ENCODE data around the gene NFKBIA.
"Not testable (repeated sequence)": the region's sequence is repeated elsewhere in the genome, so short reads cannot be mapped to it uniquely, and the experiment has no call there.

Gene NFKBIA

DNA sequence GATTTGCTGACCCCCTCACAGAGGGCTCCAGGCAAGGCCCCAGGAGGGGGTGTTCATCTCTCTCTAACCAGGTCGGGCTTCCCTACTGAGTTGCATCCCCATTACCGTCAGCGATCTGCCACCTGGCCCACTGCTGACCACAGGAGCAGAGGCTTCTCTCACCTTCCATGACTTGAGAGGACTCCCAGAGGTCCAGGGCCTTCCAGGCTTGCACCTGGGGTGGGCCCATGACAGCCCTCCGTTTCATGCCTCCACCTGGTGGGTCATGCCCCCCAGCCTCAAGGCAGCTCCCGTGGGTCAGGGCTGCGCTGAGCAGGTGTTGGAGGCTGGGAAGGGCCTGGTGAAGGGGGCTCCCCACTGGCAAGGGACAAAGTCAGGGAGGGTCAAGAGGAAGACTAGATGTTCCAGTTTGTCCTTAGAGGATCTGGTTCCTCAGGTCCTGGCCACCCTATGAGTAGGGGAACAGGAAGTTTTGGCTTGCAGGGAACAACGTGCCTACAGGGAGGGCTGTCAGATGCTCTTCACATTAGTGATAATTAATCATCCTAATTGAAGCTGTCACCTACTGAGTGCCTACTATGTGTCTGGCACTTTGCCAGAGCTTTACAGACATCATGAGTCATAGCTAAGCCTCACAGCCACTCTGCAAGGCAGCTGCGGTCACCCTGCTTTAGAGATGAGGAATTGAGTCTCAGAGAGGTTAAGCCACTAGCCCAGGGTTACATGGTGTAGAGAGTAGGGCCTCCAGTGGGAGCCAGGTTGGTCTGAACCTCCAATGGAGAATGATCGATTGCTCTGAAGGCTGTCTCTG is 13.8 kb downstream of the NFKBIA start:
- no peak for DNase-seq (ENCODE audit: low read depth in 2 of 3, low spot score in 2 of 3)

DNA sequence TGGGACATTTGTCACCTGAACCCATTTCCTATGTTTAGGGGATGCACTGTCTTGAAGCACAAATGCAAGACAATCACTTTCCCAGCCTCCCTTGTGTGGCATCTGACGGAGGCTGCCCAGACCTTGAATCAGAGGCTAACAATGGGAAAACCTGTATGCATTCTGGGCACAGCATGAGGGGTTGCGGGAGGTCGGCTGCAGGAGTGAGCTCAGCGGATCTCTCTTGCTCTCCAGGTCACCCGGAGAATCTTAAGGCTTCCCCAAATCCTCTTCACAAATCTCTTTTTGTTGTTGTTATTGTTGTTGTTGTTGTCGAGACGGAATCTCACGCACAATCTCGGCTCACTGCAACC is 15.3 kb downstream of the NFKBIA start:
- no peak for DNase-seq (ENCODE audit: low read depth in 2 of 3, low spot score in 2 of 3)

DNA sequence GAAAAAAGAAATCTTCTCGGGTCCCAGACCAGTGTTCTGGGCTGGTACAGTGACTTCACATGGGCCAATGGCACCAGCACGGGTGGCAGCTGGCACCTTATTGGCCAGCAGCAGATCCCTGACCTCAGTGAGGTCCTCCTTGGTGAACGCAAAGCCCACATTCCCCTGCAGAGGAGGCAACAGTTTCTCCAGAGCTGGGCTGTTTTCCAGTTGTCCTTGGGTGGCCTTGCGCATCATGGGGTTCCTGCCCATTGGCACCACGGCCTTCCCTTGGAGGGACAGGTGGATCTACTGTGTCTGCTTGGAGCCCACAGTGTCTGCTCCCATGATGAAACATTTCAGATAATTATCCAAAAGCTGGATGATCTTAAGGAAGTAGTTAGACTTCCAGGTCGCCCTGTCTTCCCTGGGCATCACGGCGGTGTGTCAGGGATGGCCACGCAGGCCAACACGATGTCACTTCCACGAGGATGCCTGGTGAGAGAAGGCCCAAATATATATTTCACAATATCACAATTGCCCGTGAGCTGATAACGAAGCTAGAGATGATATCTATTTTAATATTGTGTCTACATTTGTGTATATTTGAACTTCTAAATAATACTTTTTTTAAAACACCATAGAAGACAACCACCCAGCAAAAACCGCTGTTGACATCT is 15.8 kb downstream of the NFKBIA start:
- no peak for DNase-seq (ENCODE audit: low read depth in 2 of 3, low spot score in 2 of 3)

DNA sequence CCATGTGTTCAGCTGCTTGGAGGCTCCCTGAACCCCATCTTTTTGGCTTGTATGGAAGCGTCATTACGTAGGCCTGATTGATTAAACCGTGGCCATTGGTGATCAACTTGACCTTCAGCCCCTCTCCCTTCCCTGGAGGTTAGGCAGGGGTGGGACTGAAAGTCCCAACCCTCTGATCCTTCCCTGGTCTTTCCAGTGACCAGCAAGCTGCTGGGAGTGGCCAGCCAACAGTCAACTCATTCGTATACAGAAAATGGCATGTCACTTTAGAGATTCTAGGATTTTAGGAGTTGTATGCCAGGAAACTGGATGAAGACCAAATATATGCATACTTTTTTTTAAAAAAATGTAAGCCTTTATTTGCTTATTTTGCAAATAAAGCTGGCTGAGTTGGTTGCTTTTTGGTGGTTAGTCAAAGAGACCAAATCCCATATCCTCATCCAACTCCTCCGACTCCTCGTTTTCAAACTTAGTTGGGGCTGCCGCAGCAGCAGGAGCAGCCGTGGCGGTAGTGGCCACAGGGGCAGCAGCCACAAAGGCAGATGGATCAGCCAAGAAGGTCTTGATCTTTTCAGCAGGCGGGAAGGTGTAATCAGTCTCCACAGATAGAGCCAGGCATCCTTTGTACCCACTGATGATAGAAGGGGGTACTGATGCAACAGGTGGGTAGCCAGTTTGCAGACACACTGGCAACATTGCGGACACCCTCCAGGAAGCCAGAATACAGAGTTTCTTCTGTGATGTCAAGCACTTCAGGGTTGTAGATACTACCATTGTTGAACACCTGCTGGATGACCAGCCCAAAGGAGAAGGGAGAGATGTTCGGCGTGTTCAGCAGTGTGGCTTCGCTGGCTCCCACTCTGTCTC is 16.6 kb downstream of the NFKBIA start:
- DNase-seq (ENCODE audit: low read depth in 2 of 3, low spot score in 2 of 3): no peak

DNA sequence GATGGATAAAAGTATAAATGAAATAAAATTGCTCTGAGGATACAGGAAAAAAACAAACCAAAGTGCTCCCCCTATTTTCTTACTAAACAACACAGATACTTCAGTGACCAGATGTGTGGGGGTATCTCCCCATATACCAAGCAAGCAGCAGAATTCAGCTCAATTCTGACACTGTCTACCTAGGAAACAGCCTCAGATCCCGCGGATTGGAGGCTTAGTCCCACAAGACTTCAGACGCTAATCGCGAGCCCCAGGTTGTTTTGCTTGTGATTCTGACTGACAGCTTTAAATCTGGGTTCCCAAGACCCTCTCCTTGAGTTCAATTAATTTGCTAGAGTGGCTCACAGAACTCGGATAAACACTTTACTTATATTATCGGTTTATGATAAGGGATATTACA is 17.3 kb downstream of the NFKBIA start:
- DNase-seq (ENCODE audit: low read depth in 2 of 3, low spot score in 2 of 3): no peak

DNA sequence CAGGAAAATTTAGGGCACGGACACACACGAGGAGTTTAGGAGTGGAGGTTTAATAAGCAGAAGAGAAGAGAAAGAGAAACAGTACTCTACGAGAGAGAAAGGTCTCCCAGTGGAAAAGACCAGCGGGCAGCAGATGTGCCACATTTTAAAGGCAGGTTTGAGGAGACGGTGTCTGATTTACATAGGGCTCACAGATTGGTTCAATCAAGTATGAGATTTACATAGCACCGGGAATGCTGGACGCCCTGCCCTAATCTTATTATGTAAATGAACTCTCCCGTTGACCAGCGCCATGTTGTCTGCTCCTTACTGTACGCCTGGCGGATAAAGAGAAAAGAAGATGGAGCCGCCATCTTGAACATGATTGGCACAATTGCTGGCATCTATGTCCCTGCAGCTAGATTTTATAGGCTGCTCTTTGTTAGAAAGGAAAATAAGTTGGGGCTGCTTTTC is 17.9 kb downstream of the NFKBIA start:
- DNase-seq (ENCODE audit: low read depth in 2 of 3, low spot score in 2 of 3): no peak

DNA sequence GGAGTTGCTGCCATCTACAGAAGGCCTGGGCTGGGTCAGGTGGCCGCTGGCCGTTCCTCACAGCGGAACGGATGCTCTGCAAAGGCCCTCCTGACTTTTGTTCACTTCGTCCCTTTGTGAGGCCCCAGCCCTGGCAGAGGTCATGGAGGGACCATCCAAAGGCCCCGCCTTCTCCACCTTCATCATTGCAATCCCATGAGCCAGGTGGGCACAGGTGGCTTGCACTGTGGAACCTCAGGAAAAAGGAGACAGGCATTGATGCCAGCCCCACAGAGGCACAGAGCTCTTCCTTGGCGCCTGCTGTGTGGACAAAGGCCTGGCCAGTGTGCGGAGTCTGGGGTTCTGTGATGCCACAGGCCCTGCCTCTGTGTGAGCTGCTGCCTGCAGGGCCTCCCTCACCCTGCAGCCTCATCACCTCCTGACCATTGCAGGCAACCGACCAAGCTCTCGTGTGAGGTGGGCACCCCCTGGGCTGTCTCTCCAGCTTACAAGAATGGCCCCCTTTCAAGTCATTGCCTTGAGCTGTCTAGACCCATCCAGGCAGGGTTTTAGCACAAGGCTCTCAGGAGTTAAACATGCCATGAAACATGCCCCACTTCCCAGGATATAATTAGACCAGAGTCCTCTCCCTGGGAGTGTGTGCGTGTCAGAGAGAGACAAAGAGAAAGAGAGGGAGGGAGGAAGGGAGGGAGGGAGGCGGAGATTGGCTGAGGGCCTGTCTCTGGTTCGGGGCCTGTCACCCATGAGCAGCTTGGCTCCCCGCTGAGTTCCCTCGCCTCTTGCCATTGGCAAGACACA is 19.3 kb downstream of the NFKBIA start:
- no peak for DNase-seq (ENCODE audit: low read depth in 2 of 3, low spot score in 2 of 3)

DNA sequence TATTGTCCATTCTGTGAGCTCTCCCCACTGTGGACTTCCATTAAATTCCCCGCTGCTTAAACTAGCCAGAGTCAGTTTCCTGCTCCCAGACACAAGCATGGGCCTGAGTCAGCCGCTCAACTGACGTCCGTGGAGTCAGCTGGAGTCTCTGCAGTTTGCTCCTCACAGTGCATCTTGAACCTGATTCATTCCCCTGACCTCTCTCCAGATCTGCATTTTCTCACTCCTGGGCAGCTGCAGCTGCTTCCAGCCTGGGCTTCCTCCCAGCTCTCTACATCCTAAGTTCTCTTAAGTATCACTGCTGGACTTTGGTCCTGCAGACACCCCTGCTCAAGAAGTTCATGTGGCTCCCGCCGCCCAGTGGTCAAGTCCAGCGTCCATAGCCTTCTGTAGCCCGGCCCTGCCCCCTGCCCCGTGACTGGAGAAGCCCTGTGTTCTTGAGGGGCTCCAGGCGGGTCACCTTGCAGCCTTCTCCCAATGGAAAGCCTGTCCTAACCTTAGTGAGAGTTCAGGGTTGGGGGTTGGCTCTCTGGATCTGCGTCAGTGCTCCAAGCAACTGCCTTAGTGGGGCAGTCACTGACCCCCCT is 20.0 kb downstream of the NFKBIA start:
- DNase-seq (ENCODE audit: low read depth in 2 of 3, low spot score in 2 of 3): no peak

DNA sequence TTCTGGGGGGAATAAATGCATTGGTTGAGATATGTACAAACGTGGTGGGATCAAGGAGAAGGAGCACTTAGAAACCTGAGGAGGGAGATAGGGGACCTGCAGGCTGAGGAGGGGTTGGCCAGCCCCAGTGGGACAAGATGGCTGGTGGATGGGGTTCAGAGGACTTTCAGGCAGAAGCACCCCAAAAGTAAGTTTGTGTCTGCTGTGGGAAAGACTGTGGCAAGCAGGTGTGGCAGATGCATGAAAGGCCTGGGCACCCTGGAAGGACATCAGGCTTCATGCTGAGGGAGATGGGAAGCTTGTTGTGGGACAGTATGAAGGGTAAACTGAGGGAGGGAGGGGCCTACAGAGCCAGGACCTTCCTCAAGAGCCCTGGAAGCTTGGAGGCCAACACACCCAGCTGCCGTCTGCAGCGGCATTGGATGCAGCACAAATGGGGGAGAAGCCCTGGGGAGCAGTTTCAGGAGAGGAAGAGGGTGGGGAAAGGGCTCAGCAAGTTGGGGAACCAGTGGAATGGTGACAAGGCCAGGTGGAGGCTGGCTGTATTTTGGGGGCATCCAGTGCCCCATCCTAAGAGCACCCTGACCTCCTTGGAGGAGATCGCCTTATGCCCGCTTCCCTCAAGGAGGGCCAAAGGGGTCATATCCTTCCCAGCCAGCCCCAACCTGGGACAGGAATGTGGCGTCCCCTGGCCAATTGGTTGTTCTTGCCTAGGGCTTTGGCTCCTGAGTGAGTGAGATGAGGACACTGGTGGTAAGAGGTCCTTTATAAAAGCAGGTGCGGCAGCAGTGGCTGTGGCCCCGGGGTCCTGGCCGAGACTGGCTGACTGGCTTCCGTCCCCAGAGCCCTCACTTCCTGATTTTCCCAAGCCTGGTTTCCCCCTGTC is 20.7 kb downstream of the NFKBIA start:
- no peak for DNase-seq (ENCODE audit: low read depth in 2 of 3, low spot score in 2 of 3)

DNA sequence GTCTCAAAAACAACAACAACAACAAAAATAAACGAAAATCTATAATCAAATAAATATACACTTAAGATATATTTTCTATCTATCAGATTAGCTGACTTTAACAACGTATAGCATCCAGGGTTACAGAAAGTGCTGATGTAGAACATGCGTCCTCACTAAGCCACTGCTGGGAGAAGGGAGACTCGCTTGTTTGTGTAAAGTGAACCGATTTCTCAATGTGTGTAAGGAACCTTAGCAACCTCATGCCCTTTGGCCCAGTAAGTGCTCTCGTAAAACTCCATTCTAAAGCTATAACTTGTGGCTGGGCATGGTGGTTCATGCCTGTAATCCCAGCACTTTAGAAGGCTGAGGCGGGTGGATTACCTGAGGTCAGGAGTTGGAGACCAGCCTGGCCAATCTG is 23.8 kb downstream of the NFKBIA start:
- DNase-seq (ENCODE audit: low read depth in 2 of 3, low spot score in 2 of 3): no peak

DNA sequence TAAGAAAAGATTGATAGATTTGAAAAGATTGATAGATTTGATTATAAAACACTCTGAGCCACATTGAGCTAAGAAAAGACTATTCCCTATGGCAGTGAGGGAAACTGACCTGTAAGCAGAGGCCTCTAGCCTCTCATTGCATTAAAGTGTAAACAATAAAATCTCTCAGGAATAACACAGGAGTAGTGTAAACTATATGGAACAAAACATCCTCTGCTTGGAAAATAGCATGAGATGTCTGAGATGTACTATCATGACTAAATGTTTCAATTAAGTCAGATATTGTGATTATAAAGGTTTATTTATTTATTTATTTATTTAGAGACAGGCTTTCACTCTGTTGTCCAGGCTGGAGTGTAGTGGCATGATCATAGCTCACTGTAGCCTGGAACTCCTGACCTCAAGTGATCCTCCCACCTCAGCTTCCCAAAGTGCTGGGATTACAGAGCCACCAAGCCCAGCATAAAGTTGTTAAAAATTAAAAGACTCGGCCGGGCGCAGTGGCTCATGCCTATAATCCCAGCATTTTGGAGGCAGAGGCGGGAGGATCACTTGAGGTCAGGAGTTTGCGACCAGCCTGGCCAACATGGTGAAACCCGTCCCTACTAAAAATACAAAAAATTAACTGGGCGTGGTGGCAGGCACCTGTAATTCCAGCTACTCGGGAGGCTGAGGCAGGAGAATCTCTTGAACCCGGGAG is 25.2 kb downstream of the NFKBIA start:
- DNase-seq (ENCODE audit: low read depth in 2 of 3, low spot score in 2 of 3): not testable (repeated sequence)

DNA sequence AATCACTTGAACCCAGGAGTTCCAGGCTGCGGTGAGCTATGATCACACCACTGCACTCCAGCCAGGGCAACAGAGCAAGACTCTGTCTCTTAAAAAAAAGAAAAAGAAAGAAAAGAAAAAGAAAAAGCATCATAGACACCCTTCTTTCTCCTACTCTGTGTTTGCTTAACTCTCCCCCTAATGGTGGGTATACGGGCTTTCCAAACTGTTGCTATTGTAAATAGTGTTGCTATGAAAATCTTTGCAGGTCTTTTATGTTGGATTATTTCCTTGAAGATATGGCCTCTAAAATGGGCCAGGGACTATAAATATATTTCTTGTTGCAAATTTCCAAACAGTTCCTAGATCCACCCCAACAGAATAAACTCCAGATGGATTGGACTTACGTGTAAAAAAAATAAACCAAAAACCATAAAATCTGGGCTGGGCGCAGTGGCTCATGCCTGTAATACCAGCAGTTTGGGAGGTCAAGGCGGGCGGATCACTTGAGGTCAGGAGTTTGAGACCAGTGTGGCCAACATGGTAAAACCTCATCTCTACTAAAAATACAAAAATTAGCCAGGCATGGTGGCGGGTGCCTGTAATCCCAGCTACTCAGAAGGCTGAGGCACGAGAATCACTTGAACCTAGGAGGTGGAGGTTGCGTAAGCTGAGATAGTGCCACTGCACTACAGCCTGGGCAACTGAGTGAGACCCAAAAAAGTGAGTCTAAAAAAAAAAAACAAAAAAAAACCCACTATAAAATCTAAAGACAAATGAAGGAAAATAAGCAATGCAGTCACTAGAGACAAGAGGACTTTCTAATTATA is 25.9 kb downstream of the NFKBIA start:
- no peak for DNase-seq (ENCODE audit: low read depth in 2 of 3, low spot score in 2 of 3)

DNA sequence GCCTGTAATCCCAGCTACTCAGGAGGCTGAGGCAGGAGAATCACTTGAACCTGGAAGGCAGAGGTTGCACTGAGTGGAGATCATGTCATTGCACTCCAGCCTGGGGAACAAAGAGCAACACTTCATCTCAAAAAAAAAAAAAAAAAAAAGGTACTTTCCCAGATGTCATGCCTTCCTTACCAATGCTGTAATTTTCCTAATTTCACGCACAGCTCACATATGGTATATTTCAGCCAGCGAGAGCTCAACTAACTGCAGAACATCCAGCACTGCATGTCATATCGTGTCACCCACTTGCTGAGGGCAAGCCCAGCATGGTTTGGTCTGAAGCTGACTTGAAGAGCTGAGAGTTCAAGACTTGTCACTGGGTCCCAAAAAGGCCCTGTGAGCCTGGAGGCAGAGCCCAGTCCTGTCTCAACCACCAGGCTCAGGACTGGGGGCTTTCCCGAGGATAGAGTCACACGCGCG is 29.0 kb downstream of the NFKBIA start:
- DNase-seq (ENCODE audit: low read depth in 2 of 3, low spot score in 2 of 3): no peak

DNA sequence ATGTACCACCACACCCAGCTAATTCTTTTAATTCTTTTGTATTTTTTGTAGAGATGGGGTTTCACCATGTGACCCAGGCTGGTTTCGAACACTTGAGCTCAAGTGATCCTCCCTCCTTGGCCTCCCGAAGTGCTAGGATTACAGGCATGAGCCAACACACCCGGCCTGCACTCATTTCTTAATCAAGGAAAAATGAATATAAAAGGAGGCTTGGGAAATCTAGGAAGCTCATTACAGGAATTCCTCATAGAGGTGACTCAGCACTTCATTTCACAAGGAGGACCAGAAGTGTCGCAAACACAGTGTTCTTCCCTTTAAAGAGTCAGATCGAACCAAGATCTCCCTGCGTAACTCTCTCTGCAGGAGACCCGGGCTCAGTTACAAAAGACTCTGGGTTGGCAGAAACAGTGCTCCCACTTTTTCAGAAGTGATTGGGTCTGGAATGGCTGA is 30.3 kb downstream of the NFKBIA start:
- DNase-seq (ENCODE audit: low read depth in 2 of 3, low spot score in 2 of 3): no peak

DNA sequence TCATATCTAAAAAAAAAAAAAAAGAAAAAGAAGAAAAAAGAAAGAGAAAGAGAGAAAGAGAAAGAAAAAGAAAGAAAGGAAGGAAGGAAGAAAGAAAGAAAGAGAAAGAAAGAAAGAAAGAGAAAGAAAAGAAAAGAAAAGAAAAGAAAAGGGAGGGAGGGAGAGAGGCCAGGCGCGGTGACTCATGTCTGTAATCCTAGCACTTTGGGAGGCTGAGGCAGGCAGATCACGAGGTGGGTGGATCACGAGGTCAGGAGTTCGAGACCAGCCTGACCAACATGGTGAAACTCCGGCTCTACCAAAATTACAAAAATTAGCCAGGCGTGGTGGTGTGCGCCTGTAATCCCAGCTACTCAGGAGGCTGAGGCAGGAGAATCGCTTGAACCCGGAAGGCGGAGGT is 31.3 kb downstream of the NFKBIA start:
- not testable (repeated sequence) for DNase-seq (ENCODE audit: low read depth in 2 of 3, low spot score in 2 of 3)

DNA sequence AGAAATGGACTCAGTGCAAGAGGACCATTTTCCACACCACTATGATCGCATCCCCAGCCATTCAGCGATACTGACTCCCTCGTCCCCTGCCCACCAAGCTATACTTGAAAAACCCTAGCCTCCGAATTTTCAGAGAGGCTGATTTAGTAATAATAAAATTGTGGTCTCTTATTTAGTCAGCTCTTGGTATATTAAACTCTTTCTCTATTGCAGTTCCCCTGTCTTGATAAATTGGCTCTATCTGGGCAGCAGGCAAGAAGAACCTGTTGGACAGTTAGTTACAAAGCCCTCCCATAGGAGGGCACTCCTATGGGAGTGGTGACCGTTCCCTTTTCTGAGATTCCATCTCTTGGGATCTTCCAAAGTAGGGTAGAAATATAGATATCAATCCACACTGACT is 33.6 kb downstream of the NFKBIA start:
- DNase-seq (ENCODE audit: low read depth in 2 of 3, low spot score in 2 of 3): no peak

DNA sequence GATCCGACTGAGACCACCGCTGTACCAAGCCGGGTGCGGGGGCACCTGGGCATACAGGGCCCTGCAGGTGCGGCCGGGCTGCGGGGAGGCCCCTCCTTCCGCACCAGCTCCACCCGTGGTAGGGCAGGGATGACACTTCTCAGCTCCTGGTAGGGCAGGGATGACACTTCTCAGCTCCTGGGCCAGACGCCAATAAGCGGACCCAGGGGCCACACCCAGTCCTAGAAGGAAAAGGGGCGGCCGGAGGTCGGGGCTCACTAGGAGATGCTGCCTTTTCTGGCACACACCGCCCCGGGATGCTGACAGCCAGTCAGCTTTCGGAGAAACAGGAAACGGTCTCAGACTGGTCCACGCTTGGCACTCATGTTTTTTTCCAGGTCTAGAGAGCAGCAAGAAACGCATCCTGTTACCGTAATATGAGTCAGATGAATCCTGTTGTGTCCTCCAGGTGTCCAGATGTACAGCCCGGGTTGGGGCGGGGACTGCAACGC is 34.8 kb downstream of the NFKBIA start:
- DNase-seq (ENCODE audit: low read depth in 2 of 3, low spot score in 2 of 3): no peak

Data from activated CD8-positive, alpha-beta memory T cell treated with anti-CD3 and anti-CD28 coated beads for 48 hours (primary cell).